CD4-positive, alpha-beta T cell treated with Interleukin-10 for 1 hour (primary cell): Measurements from ENCODE around the gene CLCN4.

ENCODE experiments used
- DNase-seq: peaks from one replicate; pipeline ENCODE4 v3.0.0-alpha.2; 2020

The CLCN4 gene

GRCh38 chrX:10246297-10246696, 89.5 kb downstream of the CLCN4 start:
- no peak for DNase-seq

- no peak for DNase-seq
These were observed 90.1 kb downstream of the CLCN4 start for GRCh38 chrX:10246846-10247245.

GRCh38 chrX:10254739-10255138, 98.0 kb downstream of the CLCN4 start:
- DNase-seq, result no peak

- DNase-seq, result no peak
These were observed 102.9 kb downstream of the CLCN4 start for GRCh38 chrX:10259716-10260115.

GRCh38 chrX:10265775-10266174, 109.0 kb downstream of the CLCN4 start:
- no peak for DNase-seq

- DNase-seq, result no peak
These were observed 121.9 kb downstream of the CLCN4 start for GRCh38 chrX:10278716-10279115.

- DNase-seq, result no peak
These were observed 123.3 kb downstream of the CLCN4 start for GRCh38 chrX:10280071-10280470.

- DNase-seq, result no peak
These were observed 125.7 kb downstream of the CLCN4 start for GRCh38 chrX:10282490-10282889.

GRCh38 chrX:10286195-10286594, 129.4 kb downstream of the CLCN4 start:
- no peak for DNase-seq
